Measurements from ENCODE around the gene DPYD.

DPYD gene

DNA sequence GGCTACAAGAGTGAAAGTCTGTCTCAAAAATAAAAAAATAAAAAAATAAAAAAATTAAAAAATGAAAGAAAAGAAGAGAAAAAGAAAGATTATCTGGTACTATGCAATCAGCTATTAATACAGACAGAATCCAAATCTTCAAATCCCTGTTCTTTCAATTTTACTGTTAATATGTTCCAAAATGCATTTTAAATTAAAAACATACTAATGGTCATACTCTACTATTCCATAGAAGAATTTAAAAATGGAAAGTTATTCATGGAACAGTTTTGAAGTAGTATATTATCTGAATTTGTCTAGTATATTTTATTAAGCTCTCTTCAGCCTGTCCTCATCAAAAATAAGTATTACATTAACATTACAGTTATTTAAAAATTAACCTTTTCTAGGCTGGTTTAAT, 769.2 kb downstream of the DPYD start:
- no peak for DNase-seq (ENCODE audit: low read depth)
- TF ChIP-seq, protein P1, sequence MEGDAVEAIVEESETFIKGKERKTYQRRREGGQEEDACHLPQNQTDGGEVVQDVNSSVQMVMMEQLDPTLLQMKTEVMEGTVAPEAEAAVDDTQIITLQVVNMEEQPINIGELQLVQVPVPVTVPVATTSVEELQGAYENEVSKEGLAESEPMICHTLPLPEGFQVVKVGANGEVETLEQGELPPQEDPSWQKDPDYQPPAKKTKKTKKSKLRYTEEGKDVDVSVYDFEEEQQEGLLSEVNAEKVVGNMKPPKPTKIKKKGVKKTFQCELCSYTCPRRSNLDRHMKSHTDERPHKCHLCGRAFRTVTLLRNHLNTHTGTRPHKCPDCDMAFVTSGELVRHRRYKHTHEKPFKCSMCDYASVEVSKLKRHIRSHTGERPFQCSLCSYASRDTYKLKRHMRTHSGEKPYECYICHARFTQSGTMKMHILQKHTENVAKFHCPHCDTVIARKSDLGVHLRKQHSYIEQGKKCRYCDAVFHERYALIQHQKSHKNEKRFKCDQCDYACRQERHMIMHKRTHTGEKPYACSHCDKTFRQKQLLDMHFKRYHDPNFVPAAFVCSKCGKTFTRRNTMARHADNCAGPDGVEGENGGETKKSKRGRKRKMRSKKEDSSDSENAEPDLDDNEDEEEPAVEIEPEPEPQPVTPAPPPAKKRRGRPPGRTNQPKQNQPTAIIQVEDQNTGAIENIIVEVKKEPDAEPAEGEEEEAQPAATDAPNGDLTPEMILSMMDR (conservative IDR thresholded peaks at IDR 0.05; ENCODE audit: low read length) = no peak

DNA sequence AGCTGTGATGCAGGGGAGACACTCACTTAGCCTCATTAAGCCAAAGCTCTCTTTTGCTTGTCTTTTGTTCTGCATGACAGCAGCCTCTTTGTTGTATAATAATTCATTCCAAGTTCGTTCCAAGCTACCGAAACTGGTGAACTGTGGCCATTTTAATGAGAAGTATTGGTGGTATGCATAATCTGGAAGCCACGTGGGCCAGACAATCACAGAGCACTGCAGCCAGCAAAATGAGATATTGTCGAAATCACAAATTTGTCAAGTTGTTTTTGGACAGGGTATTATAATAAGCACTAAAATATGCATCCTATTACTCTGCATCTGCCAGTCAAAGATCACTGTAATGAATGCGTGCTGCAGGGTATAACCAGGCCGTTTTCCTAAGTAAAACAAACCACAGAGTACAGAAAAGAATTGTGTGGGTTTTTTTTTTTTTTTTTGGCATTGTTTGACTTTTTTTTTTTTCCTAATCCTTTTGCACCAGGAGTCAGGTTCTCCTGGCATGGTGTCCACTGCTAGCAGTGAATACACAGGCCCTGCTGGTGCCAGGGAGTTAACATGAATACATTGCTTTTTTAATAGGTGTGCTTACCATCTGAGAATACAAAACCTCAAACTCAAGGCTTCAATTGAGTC, 775.4 kb downstream of the DPYD start:
- H3K4me3 ChIP-seq (ENCODE audit: low read length) = no peak overlapping the region
- peak; percentile 98 for DNase-seq (ENCODE audit: low read depth)
- TF ChIP-seq, protein P1 (conservative IDR thresholded peaks at IDR 0.05; ENCODE audit: low read length) = no peak

More for the DNA sequence above, 769.2 kb downstream of the DPYD start:
- no peak overlapping the region for H3K4me3 ChIP-seq (ENCODE audit: low read length)

DNA sequence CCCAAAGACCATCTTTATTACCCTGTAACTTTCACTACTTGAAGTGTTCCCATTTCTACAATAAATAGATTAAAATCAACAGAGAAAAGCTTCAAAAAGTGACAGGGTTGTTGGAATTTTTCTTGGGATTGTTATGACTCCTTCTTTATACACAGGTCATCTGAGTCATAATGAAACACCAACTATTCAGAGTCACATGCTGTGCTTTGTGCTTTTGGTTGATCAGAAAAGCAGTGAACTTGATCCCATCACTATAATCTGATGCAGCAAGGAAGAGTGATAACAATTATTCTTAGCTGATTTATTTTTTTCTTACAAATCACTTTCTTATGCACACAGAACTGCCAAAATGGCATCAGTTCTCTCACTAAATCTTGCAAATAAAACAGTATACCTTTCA, 776.3 kb downstream of the DPYD start:
- TF ChIP-seq, protein P1 (conservative IDR thresholded peaks at IDR 0.05; ENCODE audit: low read length) = no peak
- peak; percentile 47 for DNase-seq (ENCODE audit: low read depth)

DNA sequence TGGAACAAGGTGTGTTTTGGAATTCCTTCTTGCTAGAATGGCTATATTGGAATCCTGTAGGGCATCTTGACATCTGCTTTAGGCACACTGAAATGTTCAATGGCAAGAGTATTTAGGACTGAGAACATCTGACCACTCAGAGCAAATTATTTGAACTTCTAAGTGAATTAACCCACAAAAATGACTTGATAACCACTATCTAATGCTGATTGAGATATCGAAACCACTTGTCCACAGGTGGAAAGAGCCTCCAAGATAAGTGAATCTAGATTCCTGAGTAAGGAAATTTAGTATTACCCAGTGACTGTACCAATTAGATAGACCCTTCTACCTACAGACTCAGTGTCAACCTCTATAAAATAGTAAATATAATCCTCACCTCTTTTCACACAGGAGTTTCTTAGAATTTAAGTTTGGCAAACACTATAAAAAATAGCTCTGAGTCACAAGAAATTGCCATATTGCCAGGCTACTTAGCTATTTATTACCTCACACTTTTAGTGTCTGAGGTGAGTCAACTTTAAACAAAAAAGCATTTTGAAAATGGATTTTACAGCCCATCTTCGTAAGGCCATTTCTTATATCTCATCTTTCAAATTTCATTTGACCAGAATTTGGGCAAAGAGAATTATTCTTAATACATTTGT, 777.5 kb downstream of the DPYD start:
- no peak overlapping the region for H3K4me3 ChIP-seq (ENCODE audit: low read length)
- TF ChIP-seq, protein P1 (conservative IDR thresholded peaks at IDR 0.05; ENCODE audit: low read length) = no peak
- DNase-seq (ENCODE audit: low read depth) = peak; percentile 51

More for the DNA sequence above, 776.3 kb downstream of the DPYD start:
- no peak overlapping the region for H3K4me3 ChIP-seq (ENCODE audit: low read length)

DNA sequence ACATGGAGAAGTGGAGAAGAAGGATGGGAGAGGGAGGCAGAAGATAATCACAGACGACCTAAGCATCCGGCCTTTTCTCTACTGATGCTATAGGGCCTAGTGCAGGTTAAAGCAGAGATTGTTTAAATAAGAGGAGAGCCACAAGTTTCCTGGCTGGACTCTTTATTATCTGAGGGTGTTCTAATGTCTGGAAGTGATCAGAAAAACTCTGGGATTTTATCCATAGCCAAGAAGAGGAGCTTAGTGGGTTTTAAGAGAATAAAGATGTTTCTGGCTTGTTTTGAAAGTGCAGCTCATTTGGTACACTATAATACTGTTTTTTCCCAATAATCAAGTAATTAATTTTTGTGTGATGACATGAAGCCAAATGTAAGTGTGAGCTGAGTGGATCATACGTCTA, 780.2 kb downstream of the DPYD start:
- no peak for DNase-seq (ENCODE audit: low read depth)
- no peak overlapping the region for H3K4me3 ChIP-seq (ENCODE audit: low read length)
- TF ChIP-seq, protein P1 (conservative IDR thresholded peaks at IDR 0.05; ENCODE audit: low read length) = no peak

DNA sequence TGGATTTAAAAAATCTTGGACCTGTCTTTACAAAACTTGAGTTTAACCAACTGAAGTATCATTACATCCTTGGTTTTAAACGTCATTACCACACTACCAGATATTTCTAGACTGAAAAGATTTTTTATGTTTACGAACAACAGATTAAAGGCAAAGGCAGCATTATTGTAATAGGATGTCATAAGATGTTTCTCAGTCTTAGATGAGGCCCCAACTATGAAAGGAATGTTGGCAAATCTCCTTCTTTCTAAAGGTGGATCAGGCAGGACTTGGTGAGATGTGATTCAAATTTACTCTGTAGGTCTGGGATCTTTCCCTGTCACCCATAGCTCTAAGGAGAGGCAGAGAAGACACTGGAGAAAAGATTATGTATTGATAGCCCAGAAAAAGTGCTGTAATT, 781.3 kb downstream of the DPYD start:
- no peak overlapping the region for H3K4me3 ChIP-seq (ENCODE audit: low read length)
- TF ChIP-seq, protein P1 (conservative IDR thresholded peaks at IDR 0.05; ENCODE audit: low read length) = no peak
- DNase-seq (ENCODE audit: low read depth) = peak; percentile 66

DNA sequence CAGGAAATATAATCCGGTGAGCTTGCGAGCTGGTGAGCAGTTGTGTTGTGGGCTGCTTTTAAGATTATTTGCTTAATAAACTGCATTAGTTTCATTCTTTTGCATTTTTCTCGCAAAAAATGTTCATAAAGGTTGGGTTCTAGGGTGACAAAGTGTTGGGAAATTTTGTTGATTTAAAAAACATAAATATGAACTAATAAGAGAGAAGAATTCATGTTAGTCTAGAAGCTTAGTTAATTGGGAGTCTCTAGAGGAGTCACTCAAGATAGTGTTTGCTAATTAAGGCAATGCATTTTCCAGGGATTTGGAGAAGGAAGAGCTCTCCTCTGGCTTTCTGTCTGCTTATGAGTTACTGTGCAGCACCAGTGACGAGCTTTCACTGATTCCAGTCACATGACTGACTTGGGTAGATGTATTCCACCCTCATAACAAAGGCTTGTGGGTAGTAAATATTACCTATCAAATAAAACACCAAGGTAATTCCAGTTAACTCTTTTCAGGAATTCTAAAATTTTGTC, 782.3 kb downstream of the DPYD start:
- no peak for DNase-seq (ENCODE audit: low read depth)
- H3K4me3 ChIP-seq (ENCODE audit: low read length) = no peak overlapping the region
- TF ChIP-seq, protein P1 (conservative IDR thresholded peaks at IDR 0.05; ENCODE audit: low read length) = no peak

All from AG10803 (cell line).